GM18507 (cell line): ENCODE measurements around the gene TYW3.

Experiments
- DNase-seq: peaks from one replicate; pipeline ENCODE4 v3.0.0; 2011; ENCODE audit warnings: low read depth; ENCODE audit not compliant: insufficient read length; ENCODE audit errors: extremely low spot score
- FAIRE-seq: peaks from 2 replicates; lab custom pipeline; 2011; peaks lifted over from hg19 to GRCh38; lab: Jason Lieb, UNC

Gene TYW3

DNA sequence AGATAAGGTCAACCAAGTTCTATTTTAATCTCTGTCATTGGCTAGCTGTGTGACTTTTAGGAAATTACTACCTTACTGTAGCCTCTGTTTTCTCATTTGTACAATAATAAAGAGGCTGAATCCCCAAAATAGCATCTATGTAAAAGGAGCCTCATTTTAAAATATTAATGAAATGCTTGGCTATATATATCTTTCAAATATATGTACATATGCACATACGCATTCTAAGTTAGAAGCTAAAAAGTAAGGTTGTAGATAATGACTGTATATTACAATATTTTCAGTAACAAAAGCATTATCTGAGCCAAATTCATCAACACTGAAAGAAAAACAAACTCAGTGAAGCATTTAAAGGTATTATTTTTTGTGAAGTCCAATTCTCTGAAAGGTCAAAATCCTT is 44.6 kb downstream of the TYW3 start:
- FAIRE-seq, result no peak
- no peak for DNase-seq

DNA sequence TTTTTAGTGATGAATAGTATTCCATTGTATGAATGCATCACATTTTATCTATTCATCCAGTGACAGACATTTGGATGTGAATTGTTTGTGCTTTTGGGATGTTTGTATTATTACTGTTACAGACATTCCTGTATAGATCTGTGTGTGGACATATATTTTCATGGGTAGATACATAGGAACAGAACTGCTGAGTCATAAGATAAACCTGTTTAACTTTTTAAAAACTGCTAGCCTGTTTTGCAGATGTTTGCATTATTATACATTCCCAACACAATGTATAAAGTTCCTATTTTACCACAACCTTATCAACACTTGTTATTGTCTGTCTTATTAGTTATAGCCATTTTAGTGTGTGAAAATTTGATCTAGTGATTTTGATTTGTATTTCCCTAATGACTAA is 46.8 kb downstream of the TYW3 start:
- FAIRE-seq (no peak), DNase-seq (no peak)

DNA sequence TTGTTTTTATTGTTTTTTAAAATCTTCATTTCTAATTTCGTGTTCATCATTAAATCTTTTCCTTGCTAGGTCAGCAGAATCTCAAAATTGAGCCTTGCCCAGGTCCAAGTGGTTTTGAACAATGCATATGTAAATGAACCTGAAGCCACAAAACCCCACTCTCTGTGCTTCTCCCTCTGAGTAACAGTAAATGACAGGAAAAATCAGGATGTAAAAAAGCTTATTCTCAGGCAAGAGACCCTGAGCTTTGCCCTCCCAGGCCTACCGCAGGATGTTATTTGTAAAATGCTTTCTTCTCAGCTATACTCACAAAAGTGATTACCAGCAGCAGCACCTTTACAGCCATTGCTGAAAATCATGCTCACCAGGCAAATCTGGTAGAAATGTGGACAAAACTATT is 47.6 kb downstream of the TYW3 start:
- FAIRE-seq (no peak), DNase-seq (no peak)

DNA sequence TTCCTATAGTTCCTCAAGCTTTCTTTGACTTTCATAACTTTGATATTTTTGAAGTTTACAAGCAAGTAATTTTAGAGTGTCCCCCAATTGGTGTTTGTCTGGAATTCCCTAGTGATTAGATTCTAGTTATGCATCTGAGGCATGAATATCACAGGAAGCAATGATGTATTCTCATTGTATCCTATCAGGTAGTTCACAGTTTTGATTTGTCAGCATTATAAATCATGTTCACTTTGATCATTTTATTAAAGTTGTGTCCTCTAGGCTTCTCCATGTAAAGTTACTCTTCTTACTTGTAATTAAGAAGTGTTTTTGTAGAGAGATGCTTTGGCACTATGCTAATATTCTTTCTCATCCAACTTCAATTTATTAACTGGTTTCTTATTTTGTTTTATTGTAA is 53.0 kb downstream of the TYW3 start:
- FAIRE-seq (no peak), DNase-seq (no peak)

DNA sequence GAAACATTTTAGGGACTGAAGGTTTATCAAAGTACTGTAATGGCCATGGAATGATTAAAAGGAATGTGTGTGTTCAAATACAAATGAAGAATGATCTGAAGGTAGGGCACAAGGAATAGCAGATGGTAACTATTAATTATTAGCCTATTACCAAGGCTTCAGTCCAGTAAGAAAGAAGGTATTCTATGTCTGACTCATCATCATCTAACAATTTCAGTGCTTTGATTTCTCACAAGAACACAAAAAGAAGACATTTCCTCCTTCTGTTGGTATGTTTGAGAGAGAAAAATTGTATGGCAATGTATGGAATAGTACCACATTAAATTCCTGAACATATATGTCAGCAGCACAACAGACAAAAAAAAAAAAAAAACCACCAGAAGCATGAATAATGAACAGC is 57.5 kb downstream of the TYW3 start:
- no peak for DNase-seq
- no peak for FAIRE-seq

DNA sequence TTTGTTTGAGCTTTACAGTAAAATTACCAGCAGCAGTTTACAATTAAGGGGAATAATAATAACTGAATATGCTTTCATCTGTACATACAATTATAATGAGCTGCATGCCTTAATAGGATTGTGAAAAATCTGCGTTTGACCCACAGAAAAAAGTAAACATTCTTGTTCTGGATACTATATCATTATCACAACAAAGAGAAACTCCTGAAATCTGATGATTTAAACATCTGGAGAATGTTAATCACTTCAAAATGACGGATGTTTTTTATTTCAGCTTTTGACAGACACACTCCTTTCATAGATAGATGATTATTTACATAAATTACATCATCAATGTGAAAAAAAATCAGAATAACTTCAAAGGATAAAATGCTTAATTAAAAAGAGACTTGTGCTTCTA is 58.5 kb downstream of the TYW3 start:
- DNase-seq, result no peak
- FAIRE-seq, result no peak

DNA sequence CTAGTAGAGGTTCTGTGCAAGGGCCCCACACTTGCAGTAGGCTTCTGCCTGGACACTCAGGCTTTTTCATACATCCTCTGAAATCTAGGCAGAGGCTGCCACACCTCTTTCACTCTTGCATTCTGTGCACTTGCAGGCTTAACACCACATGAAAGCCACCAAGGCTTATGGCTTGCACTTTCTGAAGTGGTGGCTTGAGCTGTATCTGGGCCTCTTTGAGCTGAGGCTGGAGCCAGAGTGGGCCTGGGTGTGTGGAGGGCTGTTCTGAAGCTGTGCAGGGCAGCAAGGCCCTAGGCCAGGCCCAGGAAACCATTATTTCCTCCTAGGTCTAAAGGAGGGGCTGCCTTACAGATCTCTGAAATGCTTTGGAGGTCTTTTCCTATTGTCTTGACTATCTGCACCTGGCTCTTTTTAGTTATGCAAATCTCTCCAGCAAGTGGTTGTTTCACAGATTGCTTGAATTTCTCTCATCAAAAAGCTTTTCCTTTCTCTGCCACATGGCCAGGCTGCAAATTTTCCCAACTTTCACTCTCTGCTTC is 66.2 kb downstream of the TYW3 start:
- DNase-seq (no peak), FAIRE-seq (no peak)

DNA sequence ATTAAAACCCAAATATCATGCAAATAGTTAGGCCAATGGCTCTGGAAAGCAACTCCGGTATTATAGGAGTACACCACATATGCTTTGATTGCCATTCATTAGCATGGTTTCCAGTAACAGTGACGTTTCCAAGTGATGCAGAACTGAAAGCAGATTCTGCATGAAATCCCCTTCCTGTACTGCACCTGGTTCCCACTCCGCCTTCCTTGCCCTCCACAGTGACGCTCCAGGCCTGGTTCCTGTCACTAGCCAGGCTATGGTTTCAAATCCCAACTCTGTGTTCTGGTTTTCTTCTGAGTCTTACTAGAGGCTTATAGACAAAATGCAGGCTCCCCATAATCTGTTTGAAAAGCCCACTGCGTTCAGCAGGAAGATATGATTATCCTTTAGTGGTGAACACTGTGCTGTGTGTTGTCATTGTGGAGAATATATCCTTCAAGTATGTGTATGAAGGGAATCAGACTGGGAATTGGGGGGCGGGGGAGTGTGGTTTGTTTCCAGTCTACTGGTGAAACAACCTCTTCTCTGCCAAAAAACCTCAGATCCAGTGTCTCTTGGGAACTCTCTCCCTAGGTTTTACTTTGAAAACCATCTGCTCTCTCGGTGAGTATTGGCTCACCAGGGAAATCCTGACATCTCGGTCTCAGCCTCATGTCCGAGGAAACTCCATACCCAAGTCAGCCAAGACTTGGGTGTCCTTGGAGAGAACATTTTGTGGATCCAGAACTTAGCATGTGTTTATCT is 78.7 kb downstream of the TYW3 start:
- FAIRE-seq (peak; percentile 70), DNase-seq (no peak)

DNA sequence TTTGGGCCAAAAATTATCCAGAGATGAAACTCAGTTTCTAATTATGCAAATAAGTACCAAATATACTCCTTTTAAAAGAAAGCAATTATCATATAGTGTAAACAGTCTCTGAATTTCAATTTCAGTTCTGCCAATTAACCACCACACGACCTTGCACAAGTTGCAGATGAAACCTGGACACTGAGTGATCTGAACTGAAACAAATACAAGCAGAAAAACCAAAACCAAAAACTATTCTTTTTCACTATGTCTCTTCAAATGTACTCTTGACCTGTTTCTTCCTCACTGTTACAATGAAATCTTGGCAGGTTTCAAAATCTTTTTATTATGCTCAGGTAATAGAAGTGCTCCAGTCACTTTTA is 79.2 kb downstream of the TYW3 start:
- DNase-seq (no peak), FAIRE-seq (peak; percentile 84)
